Measurements from ENCODE around the gene USP3. TPM values are rescaled to one million over a fixed set of nuclear protein-coding genes. Genes with fewer than 3 reads are reported as not detected.

USP3 gene
- total and polyA plus RNA-seq, 2 donors (not counting 1 experiment from before 2014, with no cell fraction given), result 43.4 to 152 TPM

- peak overlapping the region; percentile 38 for H2AFZ ChIP-seq (ENCODE audit: insufficient read depth, low read depth, low read length, poor library complexity, severe bottlenecking)
- ATAC-seq (ENCODE audit: low read depth), result no peak
Measured at GRCh38 chr15:63500265-63501250, 3.8 kb upstream of the USP3 start.

More at GRCh38 chr15:63500265-63501250, 3.8 kb upstream of the USP3 start:
- H3K27me3 Mint-ChIP-seq, result no peaks in the 10 kb centered on the region
- Histone ChIP-seq H3K27me3 (replicated peaks in 1 of 4; ENCODE audit: control extremely low read depth in 1 of 4, control insufficient read depth in 3 of 4, insufficient read depth in 4 of 4, low read length in 3 of 4) (no peaks in the 10 kb centered on the region), H3K4me2 (replicated peaks; ENCODE audit: low read depth, low read length, poor library complexity, severe bottlenecking) (peak overlapping the region; percentile 94), H3K36me3 (replicated peaks in 1 of 2; ENCODE audit: control extremely low read depth in 1 of 2, control insufficient read depth in 1 of 2, extremely low read depth in 1 of 2, insufficient read depth in 2 of 2, low read length in 1 of 2) (no peaks in the 10 kb centered on the region), H3K4me3 (ENCODE audit: control extremely low read depth in 1 of 5, extremely low read depth in 1 of 5, insufficient read depth in 1 of 5, low read depth in 2 of 5, low read length in 4 of 5) (peak overlapping the region in 2 of 5 experiments; percentile 25 to 52), H3K9ac (ENCODE audit: low read length) (peak overlapping the region; percentile 46), H3K9me3 (ENCODE audit: control extremely low read depth in 1 of 3, control insufficient read depth in 2 of 3, insufficient read depth in 1 of 3, low read length in 2 of 3) (peaks cover 0 to 10% (median 2%) of the 10 kb centered on the region in 3 donors), H3K4me1 (ENCODE audit: control insufficient read depth in 2 of 2, insufficient read depth in 2 of 2, low read length in 2 of 2) (peaks cover 79 to 84% of the 10 kb centered on the region in 2 donors), H3K79me2 (ENCODE audit: control insufficient read depth, insufficient read depth, low read length) (peaks cover 5% of the 10 kb centered on the region), H3K27ac (ENCODE audit: low read length in 2 of 2) (peak overlapping the region; percentile 99), H4K20me1 (ENCODE audit: control insufficient read depth, insufficient read depth, low read length, poor library complexity, severe bottlenecking) (peaks cover under 1% of the 10 kb centered on the region)
- ChIA-PET POLR2A (interaction anchor here (0.6 to 1.3 kb wide), 3 partner anchors 12 to 68 kb away, joined by 4 to 10 read pairs (median 6); no protein-coding TSS in a partner anchor), CTCF (interaction anchor here (1.0 to 8.8 kb wide), 5 partner anchors 11 to 109 kb away, joined by 3 to 148 read pairs (median 115); no protein-coding TSS in a partner anchor)
- no peaks in the 10 kb centered on the region for H3K9me3 Mint-ChIP-seq (ENCODE audit: insufficient read depth)
- TF ChIP-seq EZH2 (IDR thresholded peaks at IDR 0.05; ENCODE audit: borderline replicate concordance, insufficient read depth, low read depth, low read length, poor library complexity, severe bottlenecking) (no peak), CTCF (IDR thresholded peaks at IDR 0.05) (no peak)
- peak overlapping the region; percentile 95 for H3K4me3 Mint-ChIP-seq
- peaks cover 56% of the 10 kb centered on the region for H3K4me1 Mint-ChIP-seq
- peak overlapping the region; percentile 100 for H3K27ac Mint-ChIP-seq
- DNase-seq, result peak; percentile 41
- 73% methylated on average over 3 of the region's 8 CpGs for WGBS (ENCODE audit: insufficient coverage)
- intact Hi-C loops (cut with micrococcal nuclease), result loop anchor here (5.0 kb wide), 1 partner anchor 592 kb away; the partner anchor contains the start of gene CIAO2A

Data from B cell (primary cell).